D721Med (cell line): ENCODE measurements around the gene BBS4.

Experiments used
- DNase-seq: peaks from one replicate; pipeline ENCODE4 v3.0.0; 2011; ENCODE audit warnings: low spot score; ENCODE audit not compliant: insufficient read length
- FAIRE-seq: peaks from 2 replicates; lab custom pipeline; 2011; peaks lifted over from hg19 to GRCh38; lab: Jason Lieb, UNC
- TF ChIP-seq, protein P1 (sequence below): IDR thresholded peaks from 2 replicates; pipeline ENCODE4 v1.5.1; 2012; ENCODE audit warnings: mild to moderate bottlenecking, control low read depth; ENCODE audit not compliant: insufficient read depth; ENCODE audit errors: missing control alignments

BBS4 gene

GRCh38 chr15:72760590-72761260, 74.7 kb downstream of the BBS4 start:
- TF ChIP-seq, protein P1, sequence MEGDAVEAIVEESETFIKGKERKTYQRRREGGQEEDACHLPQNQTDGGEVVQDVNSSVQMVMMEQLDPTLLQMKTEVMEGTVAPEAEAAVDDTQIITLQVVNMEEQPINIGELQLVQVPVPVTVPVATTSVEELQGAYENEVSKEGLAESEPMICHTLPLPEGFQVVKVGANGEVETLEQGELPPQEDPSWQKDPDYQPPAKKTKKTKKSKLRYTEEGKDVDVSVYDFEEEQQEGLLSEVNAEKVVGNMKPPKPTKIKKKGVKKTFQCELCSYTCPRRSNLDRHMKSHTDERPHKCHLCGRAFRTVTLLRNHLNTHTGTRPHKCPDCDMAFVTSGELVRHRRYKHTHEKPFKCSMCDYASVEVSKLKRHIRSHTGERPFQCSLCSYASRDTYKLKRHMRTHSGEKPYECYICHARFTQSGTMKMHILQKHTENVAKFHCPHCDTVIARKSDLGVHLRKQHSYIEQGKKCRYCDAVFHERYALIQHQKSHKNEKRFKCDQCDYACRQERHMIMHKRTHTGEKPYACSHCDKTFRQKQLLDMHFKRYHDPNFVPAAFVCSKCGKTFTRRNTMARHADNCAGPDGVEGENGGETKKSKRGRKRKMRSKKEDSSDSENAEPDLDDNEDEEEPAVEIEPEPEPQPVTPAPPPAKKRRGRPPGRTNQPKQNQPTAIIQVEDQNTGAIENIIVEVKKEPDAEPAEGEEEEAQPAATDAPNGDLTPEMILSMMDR, result no peak
- DNase-seq (no peak), FAIRE-seq (no peak)

DNA sequence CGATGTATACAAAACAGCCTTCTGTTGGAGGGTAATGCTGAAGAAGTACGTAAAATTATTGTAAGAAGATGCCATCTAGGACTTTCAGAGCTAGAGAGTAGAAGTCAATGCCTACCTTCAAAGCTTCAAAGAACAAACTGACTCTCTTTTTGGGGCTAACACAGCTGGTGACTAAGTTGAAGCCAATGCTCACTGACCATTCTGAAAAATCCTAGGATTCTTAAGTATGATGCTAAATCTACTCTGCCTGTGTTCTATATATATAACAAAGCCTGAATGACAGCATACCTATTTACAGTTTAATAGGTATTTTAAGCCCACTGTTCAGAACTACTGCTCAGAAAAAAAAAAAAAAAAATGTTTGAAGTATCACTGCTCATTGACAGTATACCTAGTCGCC, 78.6 kb downstream of the BBS4 start:
- FAIRE-seq (no peak), DNase-seq (no peak)
- TF ChIP-seq, protein P1, result no peak

DNA sequence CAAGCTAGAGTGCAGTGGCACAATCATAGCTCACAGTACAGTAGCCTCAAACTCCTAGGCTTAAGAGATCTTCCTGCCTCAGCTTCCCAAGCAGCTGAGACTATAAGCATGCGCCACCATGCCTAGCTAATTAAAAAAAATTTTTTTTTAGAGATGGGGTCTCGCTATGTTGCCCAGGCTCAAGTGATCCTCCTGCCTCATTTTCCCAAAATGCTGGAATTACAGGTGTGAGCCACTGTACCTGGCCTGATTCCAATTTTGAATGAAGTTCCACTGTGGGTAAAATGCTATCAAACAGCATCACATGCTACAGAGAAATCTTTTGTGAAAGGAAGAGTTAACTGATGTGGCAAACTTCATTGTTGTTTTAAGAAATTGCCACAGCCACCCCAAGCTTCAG, 80.0 kb downstream of the BBS4 start:
- no peak for FAIRE-seq
- TF ChIP-seq, protein P1, result no peak
- DNase-seq, result no peak

DNA sequence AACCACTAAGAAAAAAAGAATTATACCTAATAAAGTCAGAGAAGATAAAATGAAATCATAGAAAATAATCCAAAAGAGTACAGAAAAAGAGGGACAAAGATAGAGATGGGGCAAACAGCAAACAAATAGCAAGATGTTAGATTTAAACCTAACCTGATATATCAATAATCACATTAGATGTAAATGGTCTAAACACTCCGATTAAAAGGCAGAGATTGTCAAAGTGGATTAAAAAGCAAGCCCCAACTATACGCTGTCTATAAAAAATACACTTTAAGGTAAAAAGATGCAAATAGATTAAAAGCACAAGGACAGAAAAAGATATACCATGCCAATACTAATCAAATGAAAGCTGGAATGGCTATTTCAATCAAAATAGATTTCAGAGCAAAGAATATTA, 80.8 kb downstream of the BBS4 start:
- DNase-seq (no peak), FAIRE-seq (no peak)
- TF ChIP-seq, protein P1, result no peak

DNA sequence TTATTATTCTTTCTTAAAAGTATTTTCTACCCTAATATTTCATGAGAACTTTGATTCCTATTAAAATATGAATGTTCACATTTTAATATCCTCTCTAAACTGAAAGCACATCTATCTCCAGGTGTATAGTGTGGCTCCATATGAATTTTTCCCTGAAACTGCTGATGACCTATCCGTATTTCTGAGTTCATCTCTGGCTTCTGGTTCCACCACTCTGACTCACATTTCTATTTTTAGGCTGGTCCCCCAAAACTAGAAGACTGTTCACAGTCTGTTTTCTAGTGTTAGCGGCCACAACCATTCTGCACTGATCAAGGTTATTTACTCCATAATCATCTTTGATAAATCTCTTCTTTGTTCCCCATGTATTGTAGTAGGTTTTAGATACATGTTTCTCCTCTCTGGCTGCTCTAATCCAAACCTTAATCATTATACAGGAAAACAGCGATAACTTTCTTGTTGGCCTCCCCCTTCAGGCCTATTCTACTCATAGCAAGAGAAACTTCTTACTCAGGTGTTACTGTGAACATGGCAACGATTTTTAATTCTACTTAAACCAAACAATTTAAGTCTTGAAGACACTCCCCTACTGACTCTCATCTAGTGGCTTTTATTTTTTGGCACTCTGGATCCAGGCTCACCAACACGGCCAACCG, 84.8 kb downstream of the BBS4 start:
- TF ChIP-seq, protein P1, result no peak
- DNase-seq (no peak), FAIRE-seq (no peak)

DNA sequence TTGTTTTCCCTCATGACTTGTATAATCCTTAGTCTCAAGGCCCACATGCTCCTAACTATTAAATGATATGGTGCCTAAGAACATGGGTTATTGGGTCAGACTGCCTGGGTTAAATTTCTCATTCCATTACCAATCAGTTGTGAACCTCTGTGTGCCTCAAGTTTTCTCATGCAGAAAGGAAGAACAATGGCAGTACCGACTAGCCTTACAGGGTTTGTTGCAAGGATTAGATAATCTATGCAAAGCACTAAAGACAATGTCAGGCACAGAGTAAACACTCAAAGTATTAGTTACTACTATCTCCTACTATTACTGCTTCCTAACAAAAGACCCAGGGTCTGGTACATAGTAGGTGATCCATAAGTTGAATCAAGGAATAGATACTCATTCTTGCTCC, 85.3 kb downstream of the BBS4 start:
- no peak for FAIRE-seq

More for the DNA sequence above, 85.3 kb downstream of the BBS4 start:
- TF ChIP-seq, protein P1, result no peak
- no peak for DNase-seq
